NT2/D1 (cell line): ENCODE measurements around the gene RIN1.

Experiments
- DNase-seq: peaks from one replicate; pipeline ENCODE4 v3.0.0-alpha.2; 2011; ENCODE audit warnings: low read depth, low spot score
- H3K27me3 ChIP-seq: 2 replicates; pipeline ENCODE4 v1.6.0; 2011; ENCODE audit warnings: mild to moderate bottlenecking; ENCODE audit not compliant: insufficient read length, insufficient read depth
- H3K36me3 ChIP-seq: 2 replicates; pipeline ENCODE4 v1.6.1; 2011; ENCODE audit warnings: mild to moderate bottlenecking, low read length, mixed read lengths; ENCODE audit not compliant: insufficient read depth, insufficient read length
- H3K4me1 ChIP-seq: 2 replicates; pipeline ENCODE4 v1.5.1; 2011; ENCODE audit not compliant: insufficient read depth, insufficient read length
- H3K4me3 ChIP-seq: 2 replicates; pipeline ENCODE4 v1.5.1; 2011; ENCODE audit warnings: low read depth; ENCODE audit not compliant: insufficient read length
- H3K9ac ChIP-seq: 2 replicates; pipeline ENCODE4 v1.6.0; 2011; ENCODE audit warnings: low read depth; ENCODE audit not compliant: insufficient read length
- H3K9me3 ChIP-seq: 2 replicates; pipeline ENCODE4 v1.5.1; 2011; ENCODE audit warnings: mild to moderate bottlenecking, low read length; ENCODE audit not compliant: insufficient read depth
- SUZ12 ChIP-seq: IDR thresholded peaks from 2 replicates; pipeline ENCODE4 v1.6.1; 2011; ENCODE audit not compliant: insufficient read length, insufficient read depth; ENCODE audit errors: extremely low read depth
- YY1 ChIP-seq: IDR thresholded peaks from 2 replicates; pipeline ENCODE4 v1.6.1; 2011; ENCODE audit not compliant: insufficient read length, insufficient read depth
- ZNF274 ChIP-seq: IDR thresholded peaks from 2 replicates; pipeline ENCODE4 v1.6.1; 2011; ENCODE audit warnings: mild to moderate bottlenecking, low read depth, low read length

Gene RIN1

DNA sequence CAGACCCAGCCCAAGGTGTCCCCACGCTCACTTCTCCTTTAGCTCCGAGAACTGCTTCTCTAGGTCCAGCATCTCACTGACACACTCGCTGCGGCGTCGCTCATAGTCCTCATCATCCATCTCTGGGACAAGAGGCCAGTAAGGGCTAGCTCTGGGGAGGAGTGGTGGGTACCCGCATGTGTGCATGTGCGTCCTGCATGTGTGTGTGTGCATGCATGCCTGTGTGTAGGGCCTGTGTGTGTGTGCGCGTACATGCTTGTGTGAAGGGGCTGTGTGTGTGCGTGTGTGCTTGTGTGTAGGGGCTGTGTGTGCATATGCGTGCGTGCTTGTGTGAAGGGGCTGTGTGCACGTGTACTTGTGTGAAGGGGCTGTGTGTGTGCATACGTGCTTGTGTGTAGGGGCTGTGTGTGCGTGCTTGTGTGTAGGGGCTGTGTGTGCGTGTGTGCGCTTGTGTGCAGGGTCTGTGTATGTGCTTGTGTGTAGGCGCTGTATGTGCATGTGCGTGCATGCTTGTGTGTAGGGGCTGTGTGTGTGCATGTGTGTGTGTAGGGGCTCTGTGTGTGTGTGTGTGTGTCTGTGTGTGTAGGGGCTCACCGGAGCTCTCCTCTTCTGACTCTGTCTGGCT, 5.4 kb upstream of the RIN1 start:
- Histone ChIP-seq H3K9ac (no peak overlapping the region), H3K4me1 (peaks cover 11% of the 10 kb centered on the region), H3K9me3 (no peaks in the 10 kb centered on the region), H3K27me3 (peaks cover 7% of the 10 kb centered on the region), H3K4me3 (no peak overlapping the region), H3K36me3 (peaks cover 68% of the 10 kb centered on the region)
- TF ChIP-seq ZNF274 (no peak), SUZ12 (no peak), YY1 (no peak)
- no peak for DNase-seq

DNA sequence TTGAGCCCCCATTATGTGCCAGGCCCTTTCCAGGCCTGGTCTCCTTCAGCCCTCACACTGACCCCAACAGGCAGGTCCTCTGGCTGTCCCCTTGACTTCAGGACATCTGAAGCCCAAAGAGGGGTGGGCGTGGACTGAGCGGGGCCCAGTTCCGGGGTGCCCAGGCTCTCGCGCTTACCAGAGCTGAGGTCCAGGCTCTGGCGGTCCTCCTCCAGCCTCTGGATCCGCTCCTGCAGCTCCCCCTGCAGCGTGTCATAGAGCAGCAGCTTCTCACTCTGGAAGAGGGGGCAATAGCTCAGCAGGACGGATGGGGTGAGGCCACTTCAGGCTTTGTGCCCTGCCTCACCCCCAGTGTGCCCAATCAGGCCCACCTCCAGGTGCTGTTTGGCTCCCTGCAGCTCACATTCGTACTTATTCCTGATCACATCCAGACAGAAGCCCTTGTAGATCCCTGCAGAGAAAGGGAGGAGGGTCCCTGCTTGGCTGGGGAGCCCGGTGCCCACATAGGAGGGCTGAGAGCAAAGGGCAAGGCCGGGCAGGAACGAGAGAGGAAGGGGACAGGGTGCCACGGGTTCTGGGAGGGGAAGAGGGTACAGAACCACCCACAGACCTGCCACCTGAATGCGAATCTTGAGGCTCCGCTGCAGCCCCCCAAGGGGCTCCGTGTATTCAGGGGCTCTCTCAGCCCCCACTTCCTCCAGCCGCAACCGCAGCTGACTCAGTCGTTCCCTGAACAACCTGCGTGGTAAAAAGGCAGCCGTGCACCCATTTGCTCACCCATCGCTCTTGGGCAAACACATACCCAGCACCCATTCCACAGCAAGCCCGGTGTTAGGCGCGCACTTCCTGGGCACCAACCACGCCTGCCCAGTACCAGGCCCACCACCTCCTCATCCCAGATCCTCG, 4.6 kb upstream of the RIN1 start:
- H3K4me3 ChIP-seq, result no peak overlapping the region
- H3K9ac ChIP-seq, result no peak overlapping the region
- peaks cover 68% of the 10 kb centered on the region for H3K36me3 ChIP-seq
- TF ChIP-seq YY1 (no peak), SUZ12 (no peak), ZNF274 (no peak)
- DNase-seq, result no peak
- no peaks in the 10 kb centered on the region for H3K27me3 ChIP-seq
- no peaks in the 10 kb centered on the region for H3K9me3 ChIP-seq
- H3K4me1 ChIP-seq, result peaks cover 3% of the 10 kb centered on the region

DNA sequence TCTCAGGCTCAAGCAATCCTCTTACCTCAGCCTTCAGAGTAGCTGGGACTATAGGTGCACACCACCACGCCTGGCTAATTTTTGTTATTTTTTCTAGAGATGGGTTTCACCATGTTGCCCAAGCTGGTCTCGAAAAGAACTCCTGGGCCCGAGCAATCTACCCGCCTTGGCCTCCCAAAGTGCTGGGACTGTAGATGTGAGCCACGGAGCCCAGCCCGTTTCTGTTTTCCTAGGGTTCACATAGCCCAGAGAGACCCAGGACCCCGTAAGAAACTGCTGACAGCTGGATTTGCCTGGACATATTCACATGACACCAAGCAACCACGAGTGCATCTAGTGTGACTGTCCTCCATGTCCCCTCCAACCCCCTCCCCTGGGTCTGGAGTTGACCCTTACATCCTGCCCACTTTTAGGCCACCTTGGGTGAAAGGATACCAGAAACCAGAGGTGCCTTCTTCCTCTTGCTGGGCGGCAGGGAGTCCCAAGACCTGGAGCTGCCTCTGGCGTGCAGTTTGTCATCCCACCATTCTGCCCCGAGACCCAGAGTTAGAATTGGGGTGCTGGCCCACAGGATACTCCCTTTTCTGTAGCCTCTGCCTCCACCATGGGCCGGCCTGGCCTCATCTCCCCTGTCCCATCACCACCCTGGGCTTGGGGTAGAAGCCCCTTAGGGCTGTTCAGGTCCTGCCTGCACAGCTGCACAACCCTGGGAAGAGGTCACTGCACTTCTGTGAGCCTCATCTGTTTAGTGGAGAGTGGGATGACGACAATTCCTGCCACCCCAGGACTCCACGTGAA, 3.7 kb upstream of the RIN1 start:
- H3K9ac ChIP-seq, result no peak overlapping the region
- H3K4me1 ChIP-seq, result peaks cover 8% of the 10 kb centered on the region
- TF ChIP-seq ZNF274 (no peak), SUZ12 (no peak), YY1 (no peak)
- H3K27me3 ChIP-seq, result no peaks in the 10 kb centered on the region
- no peaks in the 10 kb centered on the region for H3K9me3 ChIP-seq
- peaks cover 72% of the 10 kb centered on the region for H3K36me3 ChIP-seq
- DNase-seq, result no peak
- no peak overlapping the region for H3K4me3 ChIP-seq

DNA sequence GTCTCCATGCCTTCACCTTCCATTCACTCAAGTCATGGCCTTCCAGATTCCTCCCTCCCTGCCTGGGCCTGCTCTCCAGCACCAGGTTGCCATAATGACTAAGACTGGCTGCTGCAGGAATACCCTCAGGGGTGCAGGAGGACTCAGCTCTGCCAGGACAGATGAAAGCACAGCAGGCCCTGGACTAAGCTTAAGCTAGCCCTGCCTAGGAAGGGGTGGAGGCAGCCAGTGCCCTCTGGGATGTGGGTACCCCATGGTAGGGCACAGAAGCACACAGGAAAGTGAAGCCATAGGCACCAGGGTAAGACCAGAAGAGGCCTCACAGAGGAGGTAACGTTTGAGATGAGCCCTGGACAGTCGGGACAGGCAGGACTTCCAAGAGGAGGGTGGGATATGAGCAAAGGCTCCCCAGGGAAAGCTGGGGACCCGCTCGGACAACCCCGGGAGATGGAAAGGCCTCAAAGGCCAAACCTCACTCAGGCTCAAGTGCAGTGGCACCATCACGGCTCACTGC, 3.0 kb upstream of the RIN1 start:
- Histone ChIP-seq H3K9ac (no peak overlapping the region), H3K9me3 (no peaks in the 10 kb centered on the region), H3K4me3 (no peak overlapping the region), H3K4me1 (peaks cover 8% of the 10 kb centered on the region), H3K36me3 (peaks cover 79% of the 10 kb centered on the region), H3K27me3 (no peaks in the 10 kb centered on the region)
- DNase-seq, result no peak
- no peak for TF ChIP-seq YY1
- no peak for TF ChIP-seq ZNF274
- TF ChIP-seq SUZ12, result no peak

DNA sequence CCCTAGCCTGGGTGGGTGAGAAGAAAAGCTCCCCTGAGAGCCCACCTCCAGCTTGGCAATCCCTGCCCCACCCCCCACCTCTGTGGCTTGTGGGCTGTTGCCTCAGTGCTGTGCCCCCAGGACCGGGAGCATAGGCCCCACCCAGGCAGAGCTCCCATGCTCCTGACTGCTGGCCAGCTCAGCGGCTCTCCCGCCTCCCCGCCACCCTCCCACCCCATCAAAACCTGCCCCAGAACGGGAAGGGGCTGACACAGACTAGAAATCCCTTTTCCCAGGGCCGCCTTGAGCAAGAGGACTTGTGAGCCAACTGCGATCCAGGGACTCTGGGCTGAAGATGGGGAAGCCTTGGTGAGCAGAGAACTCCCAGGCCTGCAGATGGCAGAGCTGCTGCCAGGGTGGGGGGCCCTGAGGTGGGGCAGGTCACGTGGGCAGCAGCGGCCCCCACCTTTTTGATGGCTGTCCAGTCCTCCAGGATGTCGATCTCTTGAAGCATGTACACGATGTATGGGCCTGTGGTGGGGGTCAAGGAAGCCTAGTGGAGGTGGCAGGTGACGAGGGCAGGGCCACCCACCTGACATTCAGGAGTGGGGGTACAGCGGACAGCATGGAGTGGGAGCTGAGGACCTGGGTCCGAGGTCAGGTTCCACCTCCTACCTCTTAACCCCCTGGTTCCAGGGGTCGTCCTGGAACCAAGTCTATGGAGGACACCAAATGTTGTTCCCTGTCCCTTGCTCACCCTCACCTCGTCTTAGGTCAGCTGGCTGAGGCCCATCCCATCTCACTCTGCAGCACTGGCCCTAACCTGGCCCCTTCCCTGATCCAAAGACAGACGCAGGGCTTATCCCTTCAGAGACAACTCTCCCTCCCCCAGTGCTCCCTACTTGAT, 2.3 kb upstream of the RIN1 start:
- DNase-seq, result no peak
- Histone ChIP-seq H3K9me3 (no peaks in the 10 kb centered on the region), H3K4me1 (peaks cover 8% of the 10 kb centered on the region), H3K9ac (no peak overlapping the region), H3K36me3 (peaks cover 84% of the 10 kb centered on the region), H3K27me3 (no peaks in the 10 kb centered on the region), H3K4me3 (no peak overlapping the region)
- no peak for TF ChIP-seq SUZ12
- TF ChIP-seq YY1, result no peak
- no peak for TF ChIP-seq ZNF274

DNA sequence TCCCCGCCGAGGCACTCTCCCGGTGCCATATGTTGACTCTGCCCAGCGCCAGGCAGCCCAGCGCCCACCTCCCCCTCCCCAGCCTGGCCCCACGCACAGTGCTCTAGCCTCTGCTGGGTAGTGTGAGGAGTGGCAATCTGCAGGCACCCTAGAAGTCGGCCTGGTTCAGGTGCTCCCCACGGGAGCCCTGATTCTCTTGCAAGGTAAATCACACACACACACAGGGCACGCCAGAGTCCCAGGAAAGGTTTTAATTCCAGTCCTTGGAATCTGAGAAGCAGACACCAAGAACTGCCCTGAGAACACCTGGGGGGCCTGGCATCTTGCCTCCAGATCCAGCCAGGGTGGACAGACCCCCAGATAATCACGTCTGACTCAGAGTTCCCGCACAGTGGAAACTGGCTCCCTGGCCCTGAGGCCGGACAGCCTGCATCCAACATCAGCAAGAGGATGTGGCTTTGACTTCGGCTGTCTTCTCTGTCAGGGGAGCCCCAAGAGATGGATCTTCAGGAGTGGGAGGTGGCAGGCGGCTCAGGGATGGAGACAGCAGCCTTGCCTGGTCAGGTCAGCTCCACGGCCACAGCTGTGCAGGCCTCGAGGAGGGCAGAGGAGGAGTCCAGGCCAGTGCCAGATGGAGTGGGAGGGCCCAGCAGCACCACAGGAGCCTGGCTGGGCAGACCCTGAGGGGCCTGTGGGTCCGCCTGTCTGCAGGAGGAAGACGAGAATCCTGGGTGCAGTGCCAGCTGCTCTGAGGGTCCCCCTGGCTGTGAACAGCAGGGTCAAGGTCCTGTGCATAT, 1.1 kb upstream of the RIN1 start:
- no peaks in the 10 kb centered on the region for H3K27me3 ChIP-seq
- TF ChIP-seq YY1 (no peak), SUZ12 (no peak), ZNF274 (no peak)
- no peak for DNase-seq
- no peaks in the 10 kb centered on the region for H3K9me3 ChIP-seq
- H3K9ac ChIP-seq, result no peak overlapping the region
- peaks cover 85% of the 10 kb centered on the region for H3K36me3 ChIP-seq
- H3K4me3 ChIP-seq, result no peak overlapping the region
- H3K4me1 ChIP-seq, result peaks cover 8% of the 10 kb centered on the region
